Fibroblast of skin of left quadriceps (primary cell): ENCODE results near the gene RNF217.
A peak's percentile ranks its signal among the peaks of the same experiment; 100 is the strongest.
"Not testable (repeated sequence)": the region's sequence is repeated elsewhere in the genome, so short reads cannot be mapped to it uniquely, and the experiment has no call there.

Source experiments
- DNase-seq, 2 experiments: peaks; one replicate each; pipeline ENCODE4 v3.0.0-alpha.2; 2013; ENCODE audit warnings: low read depth in 2 of 2

RNF217 gene

DNA sequence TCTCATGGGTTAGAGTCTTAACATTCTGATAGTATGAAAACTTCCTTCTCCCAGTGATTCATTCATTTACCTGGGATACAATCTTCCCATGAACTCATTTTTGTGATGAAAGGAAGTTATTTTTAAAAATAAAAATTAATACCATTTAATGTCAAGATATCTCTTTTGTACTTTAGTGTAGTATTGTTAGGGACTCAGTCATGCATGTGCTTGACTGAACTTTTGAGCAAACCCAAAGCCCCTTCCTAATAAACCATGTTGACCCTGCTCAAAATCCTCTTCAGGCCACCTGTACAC is 52.4 kb downstream of the RNF217 start:
- no peak for DNase-seq

DNA sequence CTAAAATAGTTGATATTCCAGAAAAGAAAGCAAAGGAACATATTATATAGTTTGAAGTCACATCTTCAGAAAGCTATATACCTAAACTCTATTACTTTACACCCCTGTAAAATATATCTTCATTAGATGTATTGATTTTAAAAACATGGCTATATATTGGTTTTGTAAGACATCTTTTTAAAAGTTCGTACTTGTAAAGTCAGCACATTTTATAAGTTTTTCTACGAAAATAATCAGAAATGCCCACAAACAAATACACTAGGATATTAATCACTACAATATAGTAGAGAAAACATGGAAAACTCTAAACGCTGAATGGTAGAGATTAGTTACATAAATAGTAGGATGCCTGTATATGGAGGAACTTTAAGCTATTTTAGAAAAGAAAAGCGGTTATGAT is 52.9 kb downstream of the RNF217 start:
- no peak for DNase-seq

DNA sequence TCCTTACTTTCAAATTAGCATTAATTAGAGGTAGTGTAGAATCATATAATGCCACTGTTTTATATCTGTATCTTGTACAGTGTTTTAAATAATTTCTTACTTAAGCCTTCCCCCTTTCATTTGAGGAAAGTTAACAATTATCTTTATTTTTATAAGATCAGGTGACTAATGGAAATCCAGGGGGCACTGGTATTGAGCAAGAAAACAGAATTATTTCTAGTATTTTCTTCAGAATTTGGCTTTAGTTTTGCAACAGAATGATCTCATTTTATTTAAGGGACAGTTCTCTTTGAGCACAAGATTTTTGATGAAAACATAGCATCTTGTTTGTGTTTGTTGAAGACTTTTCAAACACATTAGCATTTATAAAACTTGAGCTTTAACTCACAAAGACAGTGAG is 55.9 kb downstream of the RNF217 start:
- no peak for DNase-seq

DNA sequence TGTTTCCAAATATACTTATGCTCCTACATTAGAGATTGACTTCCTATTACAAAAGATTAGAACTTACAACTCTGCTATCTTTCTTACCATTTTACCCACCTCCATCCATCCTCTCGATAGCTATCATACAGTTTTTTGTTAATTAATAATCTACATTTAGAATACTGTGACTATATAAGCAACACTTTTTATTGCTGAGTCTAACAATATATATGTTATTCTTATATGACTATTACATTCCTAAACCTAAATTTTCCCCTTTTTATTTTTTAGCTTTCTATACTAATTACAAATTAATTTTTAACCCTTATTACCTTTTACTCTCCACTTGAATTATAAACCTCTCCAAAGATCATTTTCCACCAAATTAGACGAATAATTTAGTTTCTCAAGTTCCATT is 57.0 kb downstream of the RNF217 start:
- DNase-seq = no peak

DNA sequence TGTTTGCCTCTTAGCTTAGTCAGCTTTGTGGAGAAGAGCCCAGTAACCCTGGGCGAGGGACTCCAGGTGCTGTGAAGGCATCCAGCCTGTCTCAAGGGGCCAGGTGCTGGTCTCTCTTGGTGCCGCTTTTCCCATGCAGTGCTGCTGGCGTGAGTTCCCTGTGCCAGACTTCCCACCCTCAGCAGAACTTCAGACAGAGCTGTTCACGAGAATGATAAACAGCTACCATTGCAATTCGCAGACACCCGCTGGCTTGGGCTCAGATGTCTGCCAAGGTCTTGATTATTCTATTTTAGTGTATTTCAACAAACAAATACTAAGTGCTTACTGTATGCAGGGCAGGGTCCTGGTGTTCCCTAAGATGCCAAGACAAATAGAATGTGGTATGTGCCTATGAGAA is 57.7 kb downstream of the RNF217 start:
- no peak for DNase-seq

DNA sequence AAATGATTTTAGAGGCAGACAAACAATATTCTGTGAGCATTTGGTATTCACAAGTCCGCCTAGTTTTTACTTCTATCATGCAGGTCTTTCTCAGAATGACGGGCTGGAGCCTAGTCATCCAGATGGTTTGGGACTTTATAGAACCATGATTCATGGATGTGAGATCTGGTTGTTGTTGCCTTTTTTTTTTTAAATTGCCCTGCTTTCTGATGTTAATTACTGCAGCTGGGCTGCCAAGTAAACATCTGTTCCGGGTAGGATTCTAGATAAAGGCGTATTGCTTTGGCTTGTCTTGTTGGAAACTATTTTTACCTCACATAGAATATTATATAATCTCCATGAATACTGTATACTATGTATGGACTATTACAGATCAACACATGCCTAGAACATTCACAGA is 58.1 kb downstream of the RNF217 start:
- peak in 1 of 2 experiments; percentile 29 for DNase-seq

DNA sequence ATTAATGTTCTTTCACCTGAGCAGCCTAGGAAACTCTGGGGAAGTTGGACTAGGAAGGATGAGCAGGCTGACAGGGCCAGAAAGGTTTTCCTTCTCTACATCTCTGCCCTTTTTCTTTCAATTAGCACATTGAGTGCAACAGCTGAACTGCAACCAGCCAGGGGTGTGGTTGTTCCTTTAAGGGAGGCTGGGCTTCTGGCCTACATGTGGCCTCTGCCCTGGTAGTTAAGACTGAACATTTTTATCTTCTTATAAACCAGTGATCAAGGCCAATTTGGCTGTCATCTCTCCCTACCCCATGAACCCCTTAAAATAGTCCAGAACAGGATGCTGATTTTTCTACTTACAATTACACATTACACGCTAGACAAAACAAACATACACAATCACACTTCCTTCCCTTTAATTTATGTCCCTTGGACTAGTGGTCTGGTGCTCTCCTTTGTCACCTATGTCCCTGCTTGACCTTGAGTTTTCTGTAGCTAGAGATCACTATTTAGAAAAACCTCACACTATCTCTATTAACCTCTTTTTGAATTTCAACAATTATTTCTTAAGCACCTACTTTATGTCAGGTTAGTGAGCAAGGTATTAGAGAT is 60.3 kb downstream of the RNF217 start:
- no peak for DNase-seq

DNA sequence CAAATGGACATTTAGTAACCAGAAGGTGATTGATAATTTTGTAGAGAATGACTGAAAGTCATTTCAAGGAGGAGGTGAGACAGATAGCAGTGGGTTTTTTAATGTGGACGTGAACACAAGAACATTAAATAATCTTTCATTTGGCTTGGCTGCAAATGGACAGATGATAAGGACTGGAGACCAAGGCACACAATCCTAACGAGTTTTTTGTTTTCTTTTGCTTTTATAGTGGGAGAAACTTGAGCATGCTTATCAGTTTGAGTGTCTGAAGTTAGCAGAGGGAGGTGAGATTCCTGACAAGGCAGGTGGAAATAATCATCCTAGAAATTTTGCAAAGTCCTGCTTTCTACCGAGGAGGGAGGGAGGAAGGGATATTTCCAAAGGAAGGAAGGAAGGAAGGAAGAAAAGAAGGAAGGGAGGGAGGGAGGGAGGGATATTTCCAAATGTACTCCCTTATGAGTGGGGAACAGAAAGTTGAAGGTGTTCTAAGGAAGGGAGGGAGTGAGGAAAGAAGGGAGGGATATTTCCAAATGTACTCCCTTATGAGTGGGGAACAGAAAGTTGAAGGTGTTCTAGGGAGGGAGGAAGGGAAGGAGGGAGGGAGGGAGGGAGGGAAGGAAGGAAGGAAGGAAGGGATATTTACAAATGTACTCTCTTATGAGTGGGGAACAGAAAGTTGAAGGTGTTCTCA is 63.1 kb downstream of the RNF217 start:
- no peak for DNase-seq

DNA sequence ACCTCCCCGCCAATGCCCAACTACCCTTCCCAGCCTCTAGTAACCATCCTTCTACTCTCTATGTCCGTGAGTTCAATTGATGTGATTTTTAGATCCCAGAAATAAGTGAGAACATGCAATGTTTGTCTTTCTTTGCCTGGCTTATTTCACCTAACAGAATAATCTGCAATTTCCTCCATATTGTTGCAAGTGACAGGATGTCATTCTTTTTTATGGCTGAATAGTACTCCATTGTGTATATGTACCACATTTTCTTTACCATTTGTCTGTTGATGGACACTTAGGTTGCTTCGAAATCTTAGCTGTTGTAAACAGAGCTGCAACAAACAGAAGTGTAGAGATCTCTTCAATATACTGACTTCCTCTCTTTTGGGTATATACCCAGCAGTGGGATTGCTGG is 65.0 kb downstream of the RNF217 start:
- no peak for DNase-seq

DNA sequence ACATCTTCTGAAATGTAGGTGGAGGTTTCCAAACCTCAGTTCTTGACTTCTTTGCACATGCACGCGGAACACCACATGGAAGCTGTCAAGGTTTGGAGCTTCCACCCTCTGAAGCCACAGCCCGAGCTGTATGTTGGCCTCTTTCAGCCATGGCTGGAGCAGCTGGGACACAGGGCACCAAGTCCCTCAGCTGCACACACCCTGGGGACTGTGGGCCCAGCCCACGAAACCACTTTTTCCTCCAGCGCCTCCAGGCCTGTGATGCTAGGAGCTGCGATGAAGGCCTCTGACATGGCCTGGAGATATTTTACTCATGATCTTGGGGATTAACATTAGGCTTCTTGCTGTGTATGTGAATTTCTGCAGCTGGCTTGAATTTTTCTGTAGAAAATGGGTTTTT is 68.7 kb downstream of the RNF217 start:
- no peak for DNase-seq

DNA sequence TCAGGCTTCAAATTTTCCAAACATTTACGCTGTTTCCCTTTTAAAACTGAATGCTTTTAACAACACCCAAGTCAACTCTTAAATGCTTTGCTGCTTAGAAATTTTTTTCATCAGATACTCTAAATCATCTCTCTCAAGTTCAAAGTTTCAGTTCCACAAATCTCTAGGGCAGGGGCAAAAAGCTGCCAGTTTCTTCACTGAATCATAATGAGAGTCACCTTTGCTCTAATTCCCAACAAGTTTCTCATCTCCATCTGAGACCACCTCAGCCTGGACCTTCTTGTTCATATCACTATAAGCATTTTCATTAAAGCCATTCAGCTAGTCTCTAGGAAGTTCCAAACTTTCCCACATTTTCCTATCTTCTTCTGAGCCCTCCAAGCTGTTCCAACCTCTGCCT is 69.1 kb downstream of the RNF217 start:
- DNase-seq = no peak

DNA sequence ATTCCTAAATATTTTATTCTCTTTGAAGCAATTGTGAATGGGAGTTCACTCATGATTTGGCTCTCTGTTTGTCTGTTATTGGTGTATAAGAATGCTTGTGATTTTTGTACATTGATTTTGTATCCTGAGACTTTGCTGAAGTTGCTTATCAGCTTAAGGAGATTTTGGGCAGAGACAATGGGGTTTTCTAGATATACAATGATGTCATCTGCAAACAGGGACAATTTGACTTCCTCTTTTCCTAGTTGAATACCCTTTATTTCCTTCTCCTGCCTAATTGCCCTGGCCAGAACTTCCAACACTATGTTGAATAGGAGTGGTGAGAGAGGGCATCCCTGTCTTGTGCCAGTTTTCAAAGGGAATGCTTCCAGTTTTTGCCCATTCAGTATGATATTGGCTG is 72.7 kb downstream of the RNF217 start:
- not testable (repeated sequence) for DNase-seq

DNA sequence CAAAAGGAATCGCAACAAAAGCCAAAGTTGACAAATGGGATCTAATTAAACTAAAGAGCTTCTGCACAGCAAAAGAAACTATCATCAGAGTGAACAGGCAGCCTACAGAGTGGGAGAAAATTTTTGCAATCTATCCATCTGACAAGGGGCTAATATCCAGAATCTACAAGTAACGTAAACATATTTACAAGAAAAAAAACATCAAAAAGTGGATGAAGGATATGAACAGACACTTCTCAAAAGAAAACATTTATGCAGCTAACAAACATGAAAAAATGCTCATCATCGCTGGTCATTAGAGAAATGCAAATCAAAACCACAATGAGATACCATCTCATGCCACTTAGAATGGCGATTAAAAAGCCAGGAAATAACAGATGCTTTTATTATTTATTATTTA is 74.2 kb downstream of the RNF217 start:
- not testable (repeated sequence) for DNase-seq

DNA sequence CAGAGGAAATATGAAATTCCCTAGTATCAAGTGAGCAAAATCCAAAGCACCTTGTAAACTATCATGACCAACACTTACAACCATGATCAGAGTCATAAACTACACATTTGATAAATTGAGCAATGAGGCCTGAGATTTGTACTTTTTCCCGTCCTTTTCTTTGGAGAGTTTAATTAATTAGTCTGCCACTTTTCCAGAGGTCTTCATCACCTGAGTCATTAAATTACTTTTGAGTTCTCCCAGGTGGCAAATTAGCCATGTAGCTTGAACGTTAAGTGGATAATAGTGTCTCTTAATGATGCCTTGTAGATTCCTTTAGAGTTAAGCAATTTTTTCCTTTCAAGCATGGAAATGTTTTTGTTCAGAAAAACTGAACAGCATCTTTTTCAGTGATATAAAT is 75.6 kb downstream of the RNF217 start:
- no peak for DNase-seq

DNA sequence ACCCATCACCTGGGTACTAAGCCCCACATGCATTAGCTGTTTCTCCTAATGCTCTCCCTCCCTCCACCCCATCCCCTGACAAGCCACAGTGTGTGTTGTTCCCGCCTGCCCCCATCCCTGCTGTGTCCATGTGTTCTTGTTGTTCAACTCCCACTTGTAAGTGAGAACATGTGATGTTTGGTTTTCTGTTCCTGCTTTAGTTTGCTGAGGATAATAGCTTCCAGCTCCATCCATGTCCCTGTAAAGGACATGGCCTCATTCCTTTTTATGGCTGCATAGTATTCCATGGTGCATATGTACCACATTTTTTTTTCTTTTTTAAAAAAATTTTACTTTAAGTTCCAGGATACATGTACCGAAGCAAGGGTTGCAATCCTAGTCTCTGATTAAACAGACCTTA is 76.7 kb downstream of the RNF217 start:
- DNase-seq = no peak

DNA sequence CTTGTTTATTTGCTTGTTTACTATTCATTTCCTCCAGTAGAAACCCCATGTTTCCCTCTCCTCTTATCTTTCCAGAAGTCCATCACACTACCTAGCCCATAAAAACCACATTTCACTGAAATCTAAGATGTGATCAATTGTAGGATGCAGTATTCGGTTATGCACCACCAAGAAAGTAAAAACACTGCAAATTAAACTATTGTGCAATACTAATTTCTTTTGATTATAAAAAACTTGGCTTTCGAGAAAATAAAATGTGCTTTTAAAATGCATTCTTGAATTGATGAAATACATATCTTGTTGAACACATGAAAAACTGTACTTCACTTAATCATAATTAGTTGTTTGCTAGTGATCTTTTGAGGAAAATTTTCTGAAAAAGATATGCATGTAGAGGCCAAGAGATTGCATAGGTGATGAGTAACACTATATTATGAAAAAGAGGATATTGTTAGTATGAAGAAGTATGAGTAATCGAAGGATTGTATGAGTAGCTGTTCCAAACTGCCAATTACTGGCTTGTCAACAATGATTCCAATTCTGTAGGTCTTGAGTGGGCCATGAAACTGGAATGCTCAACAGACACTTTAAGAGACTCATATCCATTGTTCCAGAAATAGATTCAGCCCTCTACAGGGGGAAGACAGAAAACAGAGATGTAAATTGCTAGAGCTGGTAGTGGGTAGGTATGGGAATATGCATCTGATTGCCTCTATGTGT is 79.7 kb downstream of the RNF217 start:
- peak; percentile 28 to 32 for DNase-seq

DNA sequence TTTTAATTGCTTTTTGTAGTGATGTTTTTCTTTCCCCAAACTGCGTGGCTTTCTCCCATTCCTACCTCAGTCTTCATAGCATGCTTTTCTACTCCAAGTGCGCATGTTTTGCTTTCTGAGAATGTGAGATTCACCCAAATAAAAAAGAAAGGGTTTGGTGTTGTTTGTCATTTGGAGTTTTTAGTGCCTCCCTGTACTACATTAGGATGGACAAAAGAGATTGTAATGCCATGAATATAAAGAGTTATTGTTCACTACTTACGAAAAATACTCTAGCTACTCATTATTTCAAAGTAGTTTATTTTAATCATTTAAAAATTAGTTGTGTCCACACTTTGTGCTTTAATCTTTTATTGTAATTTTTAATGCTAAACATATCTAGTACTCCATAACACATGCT is 81.8 kb downstream of the RNF217 start:
- no peak for DNase-seq

DNA sequence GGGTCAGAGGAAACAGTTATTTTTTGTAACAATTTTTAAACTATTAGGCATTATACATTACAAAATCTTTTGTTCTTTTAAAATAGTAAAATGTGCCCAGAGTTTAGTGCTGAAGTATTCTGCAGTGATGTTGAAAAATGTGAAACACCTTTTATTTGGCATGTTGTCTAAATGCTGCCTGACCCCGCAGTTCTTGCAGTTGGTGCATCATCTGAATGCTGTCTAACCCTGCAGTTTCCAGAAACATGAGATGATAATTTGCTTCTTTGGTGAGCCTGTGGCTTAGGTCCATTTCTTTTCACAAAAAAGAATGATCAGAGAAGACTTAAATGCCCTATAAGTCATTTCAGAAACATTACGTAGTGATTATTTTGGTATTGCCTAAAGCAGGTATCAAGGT is 82.4 kb downstream of the RNF217 start:
- no peak for DNase-seq

DNA sequence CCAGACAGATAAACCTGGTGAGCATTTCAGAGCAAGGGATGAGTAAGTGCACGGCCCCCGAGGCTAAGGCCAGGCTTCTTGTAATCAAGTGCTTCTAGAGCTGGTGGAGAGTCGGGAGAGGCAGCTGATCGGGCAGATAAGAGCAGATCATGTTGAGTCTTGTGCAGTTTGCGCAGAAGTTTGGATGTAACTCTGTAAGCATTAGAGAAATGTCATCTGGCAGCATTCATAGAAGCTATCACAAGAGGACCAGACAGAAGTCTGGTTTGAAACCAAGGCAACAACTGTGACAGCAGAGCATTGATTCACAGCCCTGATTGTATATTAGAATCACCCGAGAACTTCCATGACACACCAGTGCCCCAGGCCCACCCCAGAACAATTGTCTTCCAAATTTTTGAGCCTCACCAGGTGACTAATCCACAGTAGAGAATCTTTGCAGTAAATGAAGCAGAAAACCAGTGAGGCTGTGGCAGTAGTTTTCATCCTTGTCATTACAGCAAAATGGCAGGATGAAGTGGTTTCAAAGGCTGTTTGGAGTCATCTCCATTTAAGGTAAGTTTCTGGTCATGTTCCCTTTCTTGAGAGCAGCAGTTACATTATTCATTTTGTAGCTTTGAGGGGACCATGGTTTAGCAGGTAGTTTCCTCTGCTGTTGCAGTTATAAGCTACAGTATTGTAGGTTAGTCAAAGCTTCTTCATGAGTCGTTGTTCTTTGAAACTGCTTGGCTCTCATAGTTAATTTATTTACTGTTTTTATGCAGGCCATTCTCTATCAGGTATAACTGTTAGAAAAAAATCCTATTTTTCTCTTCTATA is 84.1 kb downstream of the RNF217 start:
- DNase-seq = no peak

DNA sequence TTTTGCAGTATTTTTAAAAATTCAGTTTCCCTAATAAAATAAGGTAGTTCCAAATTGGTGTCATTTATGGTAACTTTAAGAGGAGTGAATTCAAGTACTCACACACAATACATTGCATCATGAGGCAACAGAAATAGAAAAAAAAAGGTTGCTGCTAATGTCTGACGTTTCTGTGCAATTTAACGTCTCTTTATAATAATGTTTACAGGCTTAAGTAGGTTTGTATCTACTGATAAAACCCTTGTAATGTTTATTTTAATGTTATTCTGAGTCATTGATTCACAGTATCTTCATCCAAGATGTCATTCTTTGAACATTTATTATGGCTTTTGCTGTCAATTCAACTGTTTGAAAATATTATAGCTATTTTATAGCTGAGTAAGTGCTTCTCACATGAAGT is 86.0 kb downstream of the RNF217 start:
- no peak for DNase-seq

DNA sequence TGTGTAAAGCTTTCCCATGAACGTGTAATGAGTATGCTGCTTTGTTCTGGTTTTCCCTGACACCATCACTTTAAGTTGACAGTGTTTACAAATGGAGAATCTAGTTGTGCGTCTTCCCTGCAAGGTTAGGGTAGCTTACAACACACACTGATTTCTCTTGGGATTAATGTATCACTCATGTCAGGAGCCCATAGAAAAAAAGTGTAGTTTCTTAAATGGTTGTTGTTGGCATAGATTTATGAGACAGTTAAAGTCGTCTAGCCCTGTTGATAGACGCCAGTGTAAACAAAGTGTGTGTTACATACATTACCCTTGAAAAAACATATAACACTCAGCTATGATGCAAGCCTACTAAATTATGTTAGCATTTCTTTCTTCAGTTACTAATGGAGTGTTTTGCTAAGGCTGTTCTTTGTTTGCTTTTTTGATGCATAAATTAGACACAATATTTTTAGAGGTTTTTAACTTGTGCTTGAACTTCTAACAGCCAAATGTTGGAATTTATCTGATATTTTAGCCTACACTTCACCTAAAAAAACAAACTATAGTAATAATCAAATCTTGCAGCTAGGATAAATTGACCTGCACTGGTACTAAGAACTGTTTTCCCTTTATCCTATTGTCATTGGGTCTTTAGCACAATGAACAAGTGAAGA is 88.6 kb downstream of the RNF217 start:
- peak; percentile 37 to 40 for DNase-seq

DNA sequence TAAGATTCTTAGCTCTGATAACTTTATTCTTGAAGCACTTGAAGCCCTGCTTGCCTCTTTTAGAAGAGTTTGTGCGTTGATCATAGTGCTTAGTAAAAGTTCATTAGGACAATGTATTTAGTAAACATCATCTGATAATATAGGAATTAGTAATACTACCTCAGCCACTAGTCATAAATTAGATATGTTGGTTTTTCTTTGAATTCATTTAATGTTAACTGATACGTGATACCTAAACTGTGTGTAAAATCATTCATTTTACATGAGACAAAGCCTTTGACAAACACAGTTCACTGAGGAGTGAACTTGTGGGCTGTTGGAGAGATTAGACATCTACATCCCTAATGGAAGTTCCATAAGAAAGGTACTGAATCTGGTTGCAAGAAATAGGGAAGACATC is 91.6 kb downstream of the RNF217 start:
- DNase-seq = no peak
